Gastroesophageal sphincter (tissue), 4 donors: ENCODE data around the gene SORCS3. TPM values are rescaled to one million over a fixed set of nuclear protein-coding genes. Genes with fewer than 3 reads are reported as not detected.

Source experiments
- ATAC-seq: fragments of 150-250 bp; one replicate; pipeline ENCODE4 v1.9.1; 2016; ENCODE audit warnings: mild to moderate bottlenecking, moderate library complexity
- H3K27ac ChIP-seq, 4 donors: fragments of 200-600 bp; sonication (generic) in 3 of 4; 1 replicate in 3 of 4; 2 replicates in 1 of 4; pipeline ENCODE4 v1.5.1; 2016 to 2019
- H3K27me3 ChIP-seq: fragments of 200-600 bp; sonication (generic); one replicate; pipeline ENCODE4 v1.5.1; 2019
- H3K36me3 ChIP-seq, 2 donors: fragments of 200-600 bp; sonication (generic); one replicate each; pipeline ENCODE4 v1.5.1; 2019; ENCODE audit warnings: control low read depth in 1 of 2
- H3K4me1 ChIP-seq, 3 donors: fragments of 200-600 bp; sonication (generic); 1 replicate in 2 of 3; 2 replicates in 1 of 3; pipeline ENCODE4 v1.5.1; 2016 to 2019; ENCODE audit warnings: control low read depth in 2 of 3
- H3K4me3 ChIP-seq, 2 donors: fragments of 200-600 bp; sonication (generic); one replicate each; pipeline ENCODE4 v1.5.1; 2019; ENCODE audit warnings: mild to moderate bottlenecking in 1 of 2, moderate library complexity in 1 of 2
- H3K9me3 ChIP-seq, 3 donors: fragments of 200-600 bp; sonication (generic); one replicate each; pipeline ENCODE4 v1.5.1; 2017 to 2019; ENCODE audit warnings: control low read depth in 2 of 3
- EP300 ChIP-seq: sonication (generic); formaldehyde crosslinking; IDR thresholded peaks from one replicate; pipeline ENCODE4 v1.6.1; 2017; ENCODE audit warnings: antibody characterized with exemption, mild to moderate bottlenecking
- POLR2A ChIP-seq, 2 donors: fragments of 450-650 bp; IDR thresholded peaks; one replicate each; pipeline ENCODE4 v1.6.1; 2017; ENCODE audit warnings: antibody characterized with exemption in 2 of 2, mild to moderate bottlenecking in 2 of 2, moderate library complexity in 1 of 2
- POLR2AphosphoS5 ChIP-seq: sonication (generic); formaldehyde crosslinking; IDR thresholded peaks from one replicate; pipeline ENCODE4 v1.6.1; 2017; ENCODE audit warnings: antibody characterized with exemption
- WGBS, 2 donors: methylation state at CpG; one replicate each; pipeline ENCODE4 v1.1.5; 2018; ENCODE audit warnings: low coverage in 1 of 2; 5-methylcytosine and 5-hydroxymethylcytosine counted together
- total RNA-seq, 4 donors: library from RNA; depleted of rRNA; stranded (reverse); fragments of >200 nt; gene quantifications; one replicate each; pipeline ENCODE4 v1.1.0, GENCODE V29; 2016
- TF ChIP-seq, protein P1 (sequence below), 4 experiments: fragments of 200-600 bp in 2 of 4; fragments of 450-650 bp in 2 of 4; sonication (generic) in 1 of 4; IDR thresholded peaks; one replicate each; pipeline ENCODE4 v1.5.1; 2017 to 2019; ENCODE audit warnings: antibody characterized with exemption in 4 of 4, mild to moderate bottlenecking in 2 of 4, moderate library complexity in 2 of 4

Gene SORCS3
- total RNA-seq, 4 donors from 2014 or later, result 0.31 to 1.3 (median 0.69) TPM; not detected in 1

DNA sequence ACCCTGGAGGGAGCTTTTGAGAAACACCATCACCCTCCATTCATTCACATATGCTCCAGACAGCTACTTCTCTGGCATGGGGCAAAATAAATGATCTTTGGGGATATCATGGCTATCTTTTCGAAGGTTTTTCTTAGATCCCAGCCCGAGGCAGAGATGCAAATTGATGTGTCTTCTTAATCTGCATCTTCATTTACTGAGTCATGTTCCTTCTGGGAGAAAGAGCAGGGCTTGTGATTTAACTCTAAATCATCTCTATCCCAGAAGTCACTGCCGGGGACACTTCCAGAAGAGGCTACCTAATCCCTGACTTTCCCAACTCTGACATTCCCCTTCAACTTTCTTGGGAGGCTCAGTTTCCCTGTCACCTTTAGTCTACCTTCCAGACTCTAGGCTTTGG is 90.1 kb downstream of the SORCS3 start:
- Histone ChIP-seq H3K4me3 (no peak overlapping the region), H3K27ac (peak overlapping the region in 2 of 4 donors; percentile 16 to 66), H3K27me3 (no peaks in the 10 kb centered on the region), H3K4me1 (peaks cover 0 to 17% (median 0%) of the 10 kb centered on the region in 3 donors), H3K9me3 (no peaks in the 10 kb centered on the region), H3K36me3 (no peaks in the 10 kb centered on the region)
- TF ChIP-seq POLR2A (IDR thresholded peaks at IDR 0.05) (no peak), POLR2AphosphoS5 (no peak), EP300 (no peak)
- TF ChIP-seq, protein P1, sequence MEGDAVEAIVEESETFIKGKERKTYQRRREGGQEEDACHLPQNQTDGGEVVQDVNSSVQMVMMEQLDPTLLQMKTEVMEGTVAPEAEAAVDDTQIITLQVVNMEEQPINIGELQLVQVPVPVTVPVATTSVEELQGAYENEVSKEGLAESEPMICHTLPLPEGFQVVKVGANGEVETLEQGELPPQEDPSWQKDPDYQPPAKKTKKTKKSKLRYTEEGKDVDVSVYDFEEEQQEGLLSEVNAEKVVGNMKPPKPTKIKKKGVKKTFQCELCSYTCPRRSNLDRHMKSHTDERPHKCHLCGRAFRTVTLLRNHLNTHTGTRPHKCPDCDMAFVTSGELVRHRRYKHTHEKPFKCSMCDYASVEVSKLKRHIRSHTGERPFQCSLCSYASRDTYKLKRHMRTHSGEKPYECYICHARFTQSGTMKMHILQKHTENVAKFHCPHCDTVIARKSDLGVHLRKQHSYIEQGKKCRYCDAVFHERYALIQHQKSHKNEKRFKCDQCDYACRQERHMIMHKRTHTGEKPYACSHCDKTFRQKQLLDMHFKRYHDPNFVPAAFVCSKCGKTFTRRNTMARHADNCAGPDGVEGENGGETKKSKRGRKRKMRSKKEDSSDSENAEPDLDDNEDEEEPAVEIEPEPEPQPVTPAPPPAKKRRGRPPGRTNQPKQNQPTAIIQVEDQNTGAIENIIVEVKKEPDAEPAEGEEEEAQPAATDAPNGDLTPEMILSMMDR (IDR thresholded peaks at IDR 0.05), result no peak
- 63 to 100% methylated on average over 2 to 3 of the region's 3 CpGs for WGBS, 2 donors
- ATAC-seq, result no peak

DNA sequence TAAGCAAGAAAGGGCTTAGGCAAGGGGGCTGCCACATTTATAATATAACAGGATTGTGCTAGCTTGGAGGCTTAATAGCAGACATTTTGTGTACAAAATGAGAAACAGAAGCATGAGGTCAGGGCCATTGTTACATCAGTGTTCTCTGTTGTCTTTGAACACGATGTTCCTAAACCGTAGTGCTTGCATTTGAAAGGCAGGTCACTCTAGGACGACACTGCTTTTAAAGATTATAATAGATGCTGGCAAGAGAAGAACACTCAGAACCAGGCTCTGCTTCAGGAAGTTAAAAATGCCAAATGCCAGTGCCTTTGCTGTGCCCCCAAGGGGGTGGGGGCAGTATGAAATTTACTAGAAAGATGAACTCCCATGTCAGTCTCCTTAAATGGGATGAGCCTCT is 91.1 kb downstream of the SORCS3 start:
- TF ChIP-seq POLR2AphosphoS5 (peak; percentile 79), EP300 (peak; percentile 17), POLR2A (IDR thresholded peaks at IDR 0.05) (no peak)
- TF ChIP-seq, protein P1 (IDR thresholded peaks at IDR 0.05), result no peak
- Histone ChIP-seq H3K36me3 (no peaks in the 10 kb centered on the region), H3K4me3 (no peak overlapping the region), H3K4me1 (peaks cover 0 to 18% (median 0%) of the 10 kb centered on the region in 3 donors), H3K27ac (peak overlapping the region in 3 of 4 donors; percentile 24 to 66 (median 50)), H3K9me3 (no peaks in the 10 kb centered on the region), H3K27me3 (no peaks in the 10 kb centered on the region)
- WGBS, 2 donors, result 36 to 38% methylated on average over 3 of the region's 3 CpGs
- ATAC-seq, result peak; percentile 59

DNA sequence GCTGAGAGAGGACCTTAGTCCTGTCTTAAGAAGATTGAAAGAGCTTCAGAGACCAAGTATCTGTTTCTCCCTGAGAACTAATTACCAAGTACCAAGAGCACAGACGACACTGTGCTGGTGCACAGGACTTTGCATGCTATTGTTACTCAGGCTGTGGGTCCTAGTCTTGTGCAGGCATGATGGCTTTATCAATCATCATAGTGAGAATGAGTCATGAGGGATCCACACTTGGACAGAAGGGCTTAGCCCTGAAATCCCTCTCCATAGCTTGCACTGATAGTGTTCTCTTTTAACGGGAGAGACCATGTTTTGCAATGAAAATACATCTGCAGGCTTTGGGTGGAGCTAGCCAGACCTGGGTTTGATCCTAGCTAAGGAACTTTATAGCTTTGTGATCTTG is 93.3 kb downstream of the SORCS3 start:
- Histone ChIP-seq H3K4me1 (peaks cover 0 to 18% (median 0%) of the 10 kb centered on the region in 3 donors), H3K4me3 (no peak overlapping the region), H3K9me3 (no peaks in the 10 kb centered on the region), H3K27ac (no peak overlapping the region), H3K27me3 (no peaks in the 10 kb centered on the region), H3K36me3 (no peaks in the 10 kb centered on the region)
- no peak for ATAC-seq
- WGBS, 2 donors, result 45 to 67% methylated on average over 2 of the region's 2 CpGs
- TF ChIP-seq, protein P1 (IDR thresholded peaks at IDR 0.05), result no peak
- TF ChIP-seq EP300 (no peak), POLR2A (IDR thresholded peaks at IDR 0.05) (no peak), POLR2AphosphoS5 (no peak)

DNA sequence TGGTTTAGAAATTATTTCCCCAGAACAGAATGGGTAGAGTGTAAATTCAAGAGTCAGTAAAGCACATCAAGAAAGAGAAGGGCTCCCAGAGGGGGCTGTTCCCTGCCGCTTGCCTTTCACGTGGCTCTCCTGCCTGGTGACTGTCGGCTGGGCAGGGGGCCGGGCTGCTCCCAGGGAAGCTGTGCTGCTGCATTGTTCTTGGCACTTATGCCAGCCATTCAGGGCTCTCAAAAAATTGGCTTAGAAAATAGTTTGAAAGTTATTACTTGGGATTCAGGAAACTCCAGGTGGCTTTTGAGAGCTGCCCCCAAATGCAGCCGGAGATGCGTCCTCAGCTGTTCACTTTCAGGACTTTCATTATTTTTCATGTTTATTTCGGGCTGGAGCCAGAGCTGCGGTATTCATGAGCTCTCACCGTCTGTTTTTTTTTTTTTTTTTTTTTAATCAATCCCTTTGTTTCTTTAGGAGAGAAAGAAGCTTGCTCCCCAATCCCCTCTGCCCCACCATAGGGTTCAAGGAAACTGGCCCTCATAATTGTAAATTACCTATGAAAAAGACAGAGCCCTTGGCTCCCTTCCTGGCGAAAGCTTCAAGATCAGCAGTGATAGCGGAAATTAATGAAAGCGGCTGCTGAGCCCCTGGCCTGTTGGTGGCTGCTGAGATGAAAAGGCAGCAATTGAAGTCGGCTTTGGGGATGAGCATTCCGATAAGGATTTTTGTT is 94.1 kb downstream of the SORCS3 start:
- ATAC-seq, result no peak
- H3K36me3 ChIP-seq, result no peaks in the 10 kb centered on the region
- no peak overlapping the region for H3K27ac ChIP-seq
- peaks cover 0 to 18% (median 0%) of the 10 kb centered on the region in 3 donors for H3K4me1 ChIP-seq
- TF ChIP-seq POLR2AphosphoS5, result no peak
- TF ChIP-seq POLR2A (IDR thresholded peaks at IDR 0.05), result no peak
- TF ChIP-seq, protein P1 (IDR thresholded peaks at IDR 0.05), result no peak
- TF ChIP-seq EP300, result no peak
- H3K4me3 ChIP-seq, result no peak overlapping the region
- H3K27me3 ChIP-seq, result no peaks in the 10 kb centered on the region
- no peaks in the 10 kb centered on the region for H3K9me3 ChIP-seq
- WGBS, 2 donors, result 26 to 30% methylated on average over 4 to 12 of the region's 14 CpGs
